Fibroblast of lung (primary cell): ENCODE results near the gene RPL19.

ENCODE experiments used
- EZH2 ChIP-seq: IDR thresholded peaks from 2 replicates; pipeline ENCODE4 v1.5.1; 2012; ENCODE audit warnings: low read length, control low read depth, mild to moderate bottlenecking; ENCODE audit errors: missing control alignments
- TF ChIP-seq, protein P1 (sequence below), 2 donors: IDR thresholded peaks in 1 of 2; conservative IDR thresholded peaks in 1 of 2; 1 replicate in 1 of 2; 2 replicates in 1 of 2; pipeline ENCODE4 v1.5.1; 2011 to 2012; ENCODE audit warnings: low read length in 2 of 2, control low read depth in 1 of 2, inconsistent platforms in 1 of 2, low read depth in 1 of 2, mild to moderate bottlenecking in 1 of 2

- TF ChIP-seq, protein P1, sequence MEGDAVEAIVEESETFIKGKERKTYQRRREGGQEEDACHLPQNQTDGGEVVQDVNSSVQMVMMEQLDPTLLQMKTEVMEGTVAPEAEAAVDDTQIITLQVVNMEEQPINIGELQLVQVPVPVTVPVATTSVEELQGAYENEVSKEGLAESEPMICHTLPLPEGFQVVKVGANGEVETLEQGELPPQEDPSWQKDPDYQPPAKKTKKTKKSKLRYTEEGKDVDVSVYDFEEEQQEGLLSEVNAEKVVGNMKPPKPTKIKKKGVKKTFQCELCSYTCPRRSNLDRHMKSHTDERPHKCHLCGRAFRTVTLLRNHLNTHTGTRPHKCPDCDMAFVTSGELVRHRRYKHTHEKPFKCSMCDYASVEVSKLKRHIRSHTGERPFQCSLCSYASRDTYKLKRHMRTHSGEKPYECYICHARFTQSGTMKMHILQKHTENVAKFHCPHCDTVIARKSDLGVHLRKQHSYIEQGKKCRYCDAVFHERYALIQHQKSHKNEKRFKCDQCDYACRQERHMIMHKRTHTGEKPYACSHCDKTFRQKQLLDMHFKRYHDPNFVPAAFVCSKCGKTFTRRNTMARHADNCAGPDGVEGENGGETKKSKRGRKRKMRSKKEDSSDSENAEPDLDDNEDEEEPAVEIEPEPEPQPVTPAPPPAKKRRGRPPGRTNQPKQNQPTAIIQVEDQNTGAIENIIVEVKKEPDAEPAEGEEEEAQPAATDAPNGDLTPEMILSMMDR (conservative IDR thresholded peaks at IDR 0.05 in 1 of 2, IDR thresholded peaks at IDR 0.05 in 1 of 2; ENCODE audit: low read depth in 1 of 2, low read length in 2 of 2), result no peak
- TF ChIP-seq EZH2, result no peak
Measured at GRCh38 chr17:39196808-39197291, 3.2 kb upstream of the RPL19 start.
